ENCODE results near the gene RIN3. TPM values are rescaled to one million over a fixed set of nuclear protein-coding genes. Genes with fewer than 3 reads are reported as not detected.

RIN3 gene
- total RNA-seq, 2 donors from 2014 or later: 47.4 to 54.2 TPM

- Histone ChIP-seq H3K4me1 (ENCODE audit: control insufficient read depth in 1 of 2, low read depth in 2 of 2) (no peaks in the 10 kb centered on the region), H3K27ac (no peak overlapping the region), H3K9me3 (peaks cover 10% of the 10 kb centered on the region), H3K36me3 (peaks cover 3% of the 10 kb centered on the region), H3K4me3 (no peak overlapping the region), H3K27me3 (replicated peaks; ENCODE audit: insufficient read depth) (no peaks in the 10 kb centered on the region)
- no peak for ATAC-seq (ENCODE audit: insufficient number of reproducible peaks, low FRiP score, low read depth)
- DNase-seq (ENCODE audit: low spot score): no peak
- TF ChIP-seq CTCF (IDR thresholded peaks at IDR 0.05): no peak
Observed at GRCh38 chr14:92622311-92622710, 108.7 kb downstream of the RIN3 start.

DNA sequence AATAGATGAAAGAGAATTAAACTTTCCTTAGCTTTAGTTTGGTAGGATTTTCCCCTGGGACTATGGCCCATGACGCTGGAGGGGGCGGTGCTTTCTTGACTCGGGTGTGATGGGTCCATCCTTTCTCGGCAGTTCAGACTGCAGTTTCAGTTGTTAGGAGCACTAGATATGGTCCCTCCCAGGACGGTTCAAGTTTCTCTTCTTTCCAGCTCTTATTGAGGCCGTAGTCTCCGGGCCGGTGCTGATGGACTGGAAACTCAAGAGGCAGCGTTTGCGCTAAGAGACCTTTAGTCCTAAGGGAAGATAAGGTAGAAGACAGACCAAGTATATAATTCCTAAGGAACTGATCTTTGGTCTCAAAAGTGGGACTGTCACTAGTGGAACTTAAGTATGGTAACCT lies 111.2 kb downstream of the RIN3 start:
- Histone ChIP-seq H3K27ac (no peak overlapping the region), H3K9me3 (peaks cover 19% of the 10 kb centered on the region), H3K27me3 (replicated peaks; ENCODE audit: insufficient read depth) (no peaks in the 10 kb centered on the region), H3K4me3 (no peak overlapping the region), H3K4me1 (ENCODE audit: control insufficient read depth in 1 of 2, low read depth in 2 of 2) (no peaks in the 10 kb centered on the region), H3K36me3 (peaks cover 6% of the 10 kb centered on the region)
- no peak for DNase-seq (ENCODE audit: low spot score)
- ATAC-seq (ENCODE audit: insufficient number of reproducible peaks, low FRiP score, low read depth): no peak
- no peak for TF ChIP-seq CTCF (IDR thresholded peaks at IDR 0.05)

DNA sequence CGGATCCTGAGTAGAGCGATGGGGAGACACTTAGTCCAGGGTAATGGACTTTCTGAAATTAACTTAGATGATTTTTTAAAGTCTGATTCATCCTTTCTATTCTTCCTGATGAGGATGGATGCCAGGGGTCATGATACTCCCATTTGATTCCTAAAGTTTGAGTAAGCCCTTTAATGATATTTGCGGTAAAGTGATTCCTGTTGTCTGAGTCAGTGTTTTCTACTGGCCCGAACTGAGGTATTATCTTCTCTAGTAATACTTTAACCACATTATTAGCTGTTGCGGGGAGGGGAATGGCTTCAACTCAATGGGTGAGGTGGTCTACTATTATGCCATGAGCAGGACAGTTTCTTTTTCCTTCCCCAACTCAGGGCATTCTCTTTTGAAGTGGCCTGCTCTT lies 111.6 kb downstream of the RIN3 start:
- DNase-seq (ENCODE audit: low spot score) (no peak), ATAC-seq (ENCODE audit: insufficient number of reproducible peaks, low FRiP score, low read depth) (no peak)
- Histone ChIP-seq H3K36me3 (peaks cover 6% of the 10 kb centered on the region), H3K4me3 (no peak overlapping the region), H3K9me3 (peaks cover 19% of the 10 kb centered on the region), H3K4me1 (ENCODE audit: control insufficient read depth in 1 of 2, low read depth in 2 of 2) (no peaks in the 10 kb centered on the region), H3K27me3 (replicated peaks; ENCODE audit: insufficient read depth) (no peaks in the 10 kb centered on the region), H3K27ac (no peak overlapping the region)
- no peak for TF ChIP-seq CTCF (IDR thresholded peaks at IDR 0.05)

DNA sequence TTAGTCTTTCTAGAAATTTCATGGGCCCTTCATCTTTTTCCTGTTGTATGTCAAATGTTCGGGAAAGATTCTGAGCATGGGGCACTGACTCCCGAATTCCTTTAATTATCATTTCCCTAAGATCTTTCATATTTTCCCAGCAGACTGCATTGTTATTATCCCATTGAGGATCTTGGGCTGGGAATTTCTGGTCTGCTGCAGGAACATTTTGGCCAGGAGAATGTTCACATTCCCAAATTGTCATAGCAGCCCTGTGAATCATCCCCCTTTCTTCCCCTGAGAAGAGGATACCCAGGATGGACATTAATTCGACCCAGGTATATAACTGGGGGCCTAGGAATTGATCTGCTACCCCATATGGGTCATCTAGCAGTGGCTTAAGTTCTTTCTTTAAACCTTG lies 112.5 kb downstream of the RIN3 start:
- H3K27ac ChIP-seq: no peak overlapping the region
- H3K9me3 ChIP-seq: peaks cover 19% of the 10 kb centered on the region
- no peaks in the 10 kb centered on the region for H3K27me3 ChIP-seq (replicated peaks; ENCODE audit: insufficient read depth)
- H3K4me3 ChIP-seq: no peak overlapping the region
- ATAC-seq (ENCODE audit: insufficient number of reproducible peaks, low FRiP score, low read depth) (no peak), DNase-seq (ENCODE audit: low spot score) (no peak)
- peaks cover 6% of the 10 kb centered on the region for H3K36me3 ChIP-seq
- no peak for TF ChIP-seq CTCF (IDR thresholded peaks at IDR 0.05)
- H3K4me1 ChIP-seq (ENCODE audit: control insufficient read depth in 1 of 2, low read depth in 2 of 2): no peaks in the 10 kb centered on the region

- Histone ChIP-seq H3K9me3 (peaks cover 12% of the 10 kb centered on the region), H3K27me3 (replicated peaks; ENCODE audit: insufficient read depth) (no peaks in the 10 kb centered on the region), H3K36me3 (peaks cover 6% of the 10 kb centered on the region), H3K27ac (no peak overlapping the region), H3K4me1 (ENCODE audit: control insufficient read depth in 1 of 2, low read depth in 2 of 2) (peaks cover 0 to 2% of the 10 kb centered on the region in 2 donors), H3K4me3 (no peak overlapping the region)
- TF ChIP-seq CTCF (IDR thresholded peaks at IDR 0.05): no peak
- no peak for DNase-seq (ENCODE audit: low spot score)
- no peak for ATAC-seq (ENCODE audit: insufficient number of reproducible peaks, low FRiP score, low read depth)
Observed at GRCh38 chr14:92627707-92628215, 114.2 kb downstream of the RIN3 start.

Measured in thoracic aorta (tissue), 2 donors.